A172 (cell line): ENCODE results near the gene SYPL1. TPM values are rescaled to one million over a fixed set of nuclear protein-coding genes. Genes with fewer than 3 reads are reported as not detected.

Source experiments
- DNase-seq: peaks from one replicate; pipeline ENCODE4 v3.0.0-alpha.2; 2015; ENCODE audit warnings: low spot score
- total RNA-seq: library from RNA; depleted of rRNA; stranded (reverse); fragments of >200 nt; shearing (Covaris generic); gene quantifications from 2 replicates; pipeline ENCODE4 v1.2.3, GENCODE V29; 2014

The SYPL1 gene
- total RNA-seq, 1 experiment from 2014 or later, result 81.7 TPM

DNA sequence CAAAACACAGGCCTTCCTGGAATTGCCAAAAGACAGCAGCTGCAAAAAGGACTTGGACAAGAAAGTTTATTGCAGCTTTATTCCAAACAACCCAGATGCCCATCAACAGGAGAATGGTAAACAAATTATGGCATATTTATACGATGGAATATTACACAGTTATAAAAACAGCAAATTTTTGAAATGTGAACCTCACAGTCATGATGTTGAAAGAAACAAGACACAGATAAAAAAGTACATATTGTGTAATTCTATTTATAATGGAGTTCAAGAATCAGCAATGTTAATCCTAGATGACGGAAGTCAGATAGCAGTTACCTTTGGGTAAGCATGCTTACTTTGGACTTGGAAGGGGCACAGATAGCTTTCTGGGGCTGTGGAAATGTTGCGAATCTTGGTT is 44.4 kb downstream of the SYPL1 start:
- DNase-seq, result no peak

DNA sequence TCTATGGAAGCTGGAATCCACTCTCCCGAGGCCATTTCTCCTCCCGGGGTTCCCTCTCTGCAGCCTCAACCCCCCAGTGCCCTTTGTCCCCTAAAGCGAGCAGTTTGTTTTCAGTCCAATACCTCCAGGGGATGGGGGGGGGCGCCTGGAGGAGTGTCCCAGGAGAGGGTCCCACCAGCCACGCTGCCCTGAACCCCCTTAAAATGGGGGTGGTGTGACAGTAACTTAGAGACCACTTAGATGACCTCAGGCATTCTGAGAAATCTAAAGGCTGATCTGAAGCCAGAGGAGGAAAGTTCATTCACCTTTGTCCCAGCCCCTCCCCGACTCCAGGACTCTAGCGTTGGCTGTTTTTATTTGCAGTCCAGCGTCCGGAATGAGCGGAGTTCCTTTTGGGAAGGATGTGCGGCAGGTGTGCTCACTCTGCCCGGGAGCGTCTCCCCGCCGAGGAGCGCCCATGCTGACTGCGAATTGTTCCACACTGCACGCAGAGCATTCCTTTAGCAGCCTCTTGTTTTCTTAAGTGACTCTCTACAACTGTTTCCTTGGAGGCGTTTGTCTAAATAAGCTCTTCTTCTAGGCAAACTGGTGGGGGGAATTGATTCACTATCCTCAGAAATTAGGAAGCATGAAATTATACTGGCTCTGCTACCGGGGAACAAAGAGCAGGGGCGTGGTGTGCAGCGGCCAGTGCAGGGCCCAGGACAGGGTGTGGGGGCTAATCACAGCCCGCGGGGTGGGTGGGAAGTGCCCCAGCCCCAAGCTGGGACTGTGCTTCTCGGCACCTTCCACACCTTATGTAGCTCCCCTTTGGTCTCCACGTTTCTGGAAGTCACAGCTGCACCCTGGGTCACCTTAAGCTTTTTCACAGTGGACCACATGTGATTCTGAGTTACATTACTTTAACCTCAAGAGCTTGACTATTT is 46.3 kb downstream of the SYPL1 start:
- DNase-seq, result no peak

DNA sequence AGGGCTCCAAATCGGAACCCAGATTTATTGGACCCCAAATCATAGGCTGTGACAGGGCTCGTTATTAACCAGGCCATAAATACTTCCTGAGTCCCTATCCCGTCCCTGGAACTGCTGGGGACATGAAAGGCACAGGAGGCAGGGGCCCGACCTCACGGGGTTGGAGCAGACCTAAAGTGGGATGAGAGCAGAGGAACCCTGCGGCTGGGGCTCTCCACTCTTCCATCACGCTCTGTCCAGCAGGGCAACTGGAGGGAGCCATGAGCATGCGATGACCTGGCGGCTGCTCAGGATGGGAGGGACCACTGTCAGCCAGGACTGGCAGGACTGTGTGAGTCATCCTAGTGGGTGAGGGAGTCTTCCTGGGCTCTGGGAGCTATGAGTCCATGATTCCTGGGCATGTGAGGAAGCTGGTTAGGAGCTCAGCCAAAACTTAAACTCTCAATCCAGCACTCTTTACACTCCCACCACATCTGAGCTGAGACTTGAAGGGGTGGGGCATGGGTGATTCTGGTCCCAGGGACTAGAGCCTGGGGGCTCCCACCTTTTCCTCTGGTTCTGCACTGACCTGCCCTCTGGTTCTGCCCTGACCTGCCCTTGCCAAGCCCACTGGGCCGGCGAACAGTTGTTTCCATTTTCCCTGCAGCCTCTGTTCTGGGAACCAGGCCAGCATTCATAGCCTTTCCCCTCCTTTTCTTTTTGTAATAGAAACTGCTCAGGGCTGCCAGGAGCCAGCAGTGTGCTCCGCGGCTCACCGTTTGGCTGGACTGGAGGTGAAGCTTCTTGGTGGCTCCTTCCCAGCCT is 47.1 kb downstream of the SYPL1 start:
- DNase-seq, result peak; percentile 99

DNA sequence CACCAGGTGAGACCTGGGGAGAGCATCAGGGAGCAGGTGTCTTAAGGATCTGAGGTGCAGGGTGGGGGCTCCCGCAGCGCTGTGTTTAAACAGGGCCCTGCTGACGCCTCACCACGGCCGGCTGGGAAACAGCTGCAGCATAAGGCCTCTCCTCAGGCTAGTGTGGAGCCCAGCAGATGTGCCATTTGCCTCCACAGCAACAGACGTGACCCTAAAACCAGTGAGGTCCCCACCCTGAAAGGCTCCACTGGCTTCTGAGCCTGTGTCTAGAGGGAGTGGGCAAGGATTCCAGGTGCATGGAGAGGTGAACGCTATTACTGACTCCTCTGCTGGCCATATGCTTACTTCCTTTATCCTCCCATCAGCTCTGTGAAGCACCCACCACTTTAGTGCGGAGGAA is 47.8 kb downstream of the SYPL1 start:
- DNase-seq, result no peak

DNA sequence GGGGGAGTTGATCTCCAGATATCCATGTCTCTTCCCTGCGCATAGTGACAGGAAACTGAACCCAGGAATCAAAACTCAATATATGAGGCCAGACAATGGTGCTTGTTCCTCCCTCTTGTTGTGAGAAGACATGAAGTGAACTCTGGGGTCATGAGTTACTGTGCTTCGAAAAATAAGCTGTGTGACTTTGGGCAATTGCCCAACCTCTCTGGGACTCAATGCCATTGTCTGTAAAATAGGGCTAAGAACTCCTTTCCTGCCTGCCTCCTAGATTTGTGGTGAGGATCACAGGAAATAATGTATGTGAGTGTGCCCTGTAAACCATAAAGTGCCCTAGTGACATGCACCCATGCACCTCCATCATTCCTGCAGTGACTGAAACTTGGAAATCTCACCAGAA is 48.4 kb downstream of the SYPL1 start:
- no peak for DNase-seq

DNA sequence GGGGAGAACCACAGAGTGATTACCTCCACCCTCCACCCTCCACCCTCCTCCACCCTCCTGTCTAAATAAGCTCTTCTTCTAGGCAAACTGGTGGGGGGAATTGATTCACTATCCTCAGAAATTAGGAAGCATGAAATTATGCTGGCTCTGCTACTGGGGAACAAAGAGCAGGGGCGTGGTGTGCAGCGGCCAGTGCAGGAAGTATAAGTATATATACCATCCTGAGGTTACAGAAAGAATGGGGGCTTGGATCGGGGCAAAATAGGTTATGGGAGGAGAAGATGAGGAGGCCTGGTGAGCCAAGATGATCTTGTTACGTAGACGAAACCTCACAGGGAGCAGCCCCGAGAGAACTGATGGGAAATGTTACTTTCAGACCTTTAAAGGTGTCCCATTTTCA is 49.1 kb downstream of the SYPL1 start:
- DNase-seq, result no peak

DNA sequence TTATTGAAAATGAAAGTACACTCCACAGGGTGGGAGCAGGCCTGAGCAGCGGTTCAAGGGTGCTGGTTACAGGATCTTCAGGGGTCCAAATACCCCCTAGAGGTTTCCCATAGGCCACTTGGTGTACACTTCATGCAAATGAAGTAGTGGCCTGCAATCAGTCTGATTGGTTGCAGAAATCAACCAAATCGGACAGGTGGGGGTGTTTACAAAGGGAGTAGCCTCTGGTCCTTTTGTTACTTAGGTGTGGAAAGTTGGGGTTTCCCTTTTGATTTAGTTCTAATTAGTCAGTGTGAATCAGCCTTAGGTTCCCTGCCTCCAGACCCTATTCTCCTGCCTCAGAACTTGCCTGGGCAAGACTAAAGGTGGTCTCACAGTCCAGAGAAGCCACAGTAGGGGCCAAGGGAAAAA is 49.6 kb downstream of the SYPL1 start:
- no peak for DNase-seq

DNA sequence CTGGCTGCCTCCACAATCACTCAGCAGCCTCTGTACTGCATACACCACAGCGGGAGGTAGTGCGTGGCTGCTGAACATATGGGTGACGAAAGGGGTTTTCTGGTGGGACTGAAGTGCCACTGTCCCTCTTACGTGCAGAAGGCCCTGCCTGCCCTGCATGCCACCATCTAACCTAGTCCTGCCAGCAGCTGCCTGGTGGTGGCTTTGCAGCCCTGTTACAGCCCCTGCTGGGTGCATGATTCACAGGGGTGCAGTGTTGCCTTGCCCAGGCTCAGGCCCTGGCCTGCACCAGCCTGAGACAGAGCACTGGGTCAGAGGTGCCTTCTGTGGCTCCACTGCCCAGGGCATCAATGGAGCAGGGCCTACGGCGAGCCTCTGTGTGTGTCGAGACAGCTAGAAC is 50.1 kb downstream of the SYPL1 start:
- no peak for DNase-seq

DNA sequence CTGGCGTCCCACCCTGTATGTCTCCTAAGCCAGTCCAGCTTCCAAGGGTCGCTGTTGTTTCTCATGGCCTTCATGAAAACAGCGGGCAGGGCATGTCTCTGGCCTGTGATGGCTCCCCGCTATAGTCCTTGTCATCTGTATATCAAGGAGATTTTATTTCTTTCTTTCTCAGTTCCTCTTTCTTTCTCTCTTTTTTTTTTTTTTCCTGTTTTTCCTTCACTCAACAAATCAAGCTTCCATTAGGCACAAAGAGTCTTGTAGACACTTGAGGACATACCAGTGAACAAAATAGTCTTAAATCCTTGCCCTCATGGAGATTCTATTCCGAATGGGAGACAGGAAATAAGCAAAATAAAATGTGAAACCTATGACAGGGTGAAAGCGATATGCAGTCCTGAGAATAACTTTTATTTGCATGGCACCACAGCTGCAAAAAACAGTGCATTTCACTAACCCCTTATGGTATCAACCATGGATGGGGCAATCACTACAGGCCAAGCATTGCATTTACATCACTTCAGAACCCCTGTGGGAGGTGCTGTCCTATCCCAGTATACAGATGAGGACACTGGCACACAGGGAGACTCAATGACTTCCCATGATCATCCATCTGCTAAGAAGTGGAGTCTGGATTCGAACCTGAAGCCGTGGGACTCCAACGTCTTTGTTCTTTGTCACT is 50.7 kb downstream of the SYPL1 start:
- DNase-seq, result no peak

DNA sequence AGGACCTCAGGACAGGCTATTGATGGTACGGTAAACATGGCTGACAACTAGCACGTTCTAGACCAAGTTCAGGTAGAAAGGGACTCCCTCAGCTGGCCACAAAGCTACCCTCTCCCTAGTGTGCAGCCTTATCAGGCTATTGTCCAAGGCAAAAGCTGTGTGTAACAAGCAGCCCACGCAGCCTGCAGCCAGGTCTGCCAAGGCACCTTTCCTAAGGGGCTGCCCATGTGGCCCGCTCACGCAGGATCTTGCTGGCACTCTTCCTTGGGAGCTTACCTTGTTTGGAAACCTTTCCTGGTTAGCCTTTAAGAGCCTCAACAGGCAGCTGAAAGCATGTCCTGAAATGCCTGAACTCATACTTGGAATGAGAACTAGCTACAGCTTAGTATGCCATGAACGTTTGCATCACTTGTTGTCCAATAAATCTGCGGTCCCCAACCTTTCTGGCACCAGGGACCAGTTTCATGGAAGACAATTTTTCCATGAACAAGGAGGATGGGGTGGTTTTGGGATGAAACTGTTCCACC is 51.7 kb downstream of the SYPL1 start:
- DNase-seq, result no peak

DNA sequence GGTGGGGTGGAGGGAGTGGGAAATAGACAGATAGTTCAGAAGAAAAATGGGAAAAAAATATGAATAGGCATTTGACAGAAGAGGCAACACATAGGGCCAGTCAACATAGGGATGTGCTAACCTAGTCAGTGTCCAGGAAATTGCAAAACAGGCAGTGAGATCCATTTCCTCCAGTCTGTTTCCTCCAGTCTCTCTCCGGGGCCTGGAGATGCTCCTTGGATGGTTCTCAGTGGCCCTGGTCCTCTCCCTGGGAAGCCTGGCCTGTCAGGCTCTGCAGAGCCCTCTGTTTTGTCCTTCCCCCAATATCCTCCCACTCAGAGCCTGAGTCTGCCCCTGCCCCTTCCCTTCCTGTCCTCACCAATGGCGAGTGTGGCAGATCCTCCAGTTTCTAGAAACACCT is 52.6 kb downstream of the SYPL1 start:
- DNase-seq, result no peak

DNA sequence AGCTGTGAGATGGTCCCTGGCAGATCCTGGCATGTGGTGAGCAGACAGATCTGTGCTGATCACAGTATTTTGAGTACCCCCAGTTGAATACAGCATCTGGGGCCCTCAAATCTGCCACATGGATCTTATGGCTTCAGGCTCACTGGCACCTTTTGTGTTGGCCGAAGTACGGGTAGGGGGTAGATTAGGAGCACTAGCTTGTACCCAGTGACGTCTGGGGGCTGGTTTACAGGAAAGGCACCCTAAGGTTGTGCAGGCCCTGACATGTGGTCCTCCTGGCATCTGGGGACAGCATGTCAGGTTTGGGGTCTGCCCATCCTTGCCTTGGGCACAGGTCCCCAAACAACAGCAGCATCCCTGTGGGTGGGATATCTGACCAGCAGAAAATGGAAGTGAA is 53.2 kb downstream of the SYPL1 start:
- no peak for DNase-seq

DNA sequence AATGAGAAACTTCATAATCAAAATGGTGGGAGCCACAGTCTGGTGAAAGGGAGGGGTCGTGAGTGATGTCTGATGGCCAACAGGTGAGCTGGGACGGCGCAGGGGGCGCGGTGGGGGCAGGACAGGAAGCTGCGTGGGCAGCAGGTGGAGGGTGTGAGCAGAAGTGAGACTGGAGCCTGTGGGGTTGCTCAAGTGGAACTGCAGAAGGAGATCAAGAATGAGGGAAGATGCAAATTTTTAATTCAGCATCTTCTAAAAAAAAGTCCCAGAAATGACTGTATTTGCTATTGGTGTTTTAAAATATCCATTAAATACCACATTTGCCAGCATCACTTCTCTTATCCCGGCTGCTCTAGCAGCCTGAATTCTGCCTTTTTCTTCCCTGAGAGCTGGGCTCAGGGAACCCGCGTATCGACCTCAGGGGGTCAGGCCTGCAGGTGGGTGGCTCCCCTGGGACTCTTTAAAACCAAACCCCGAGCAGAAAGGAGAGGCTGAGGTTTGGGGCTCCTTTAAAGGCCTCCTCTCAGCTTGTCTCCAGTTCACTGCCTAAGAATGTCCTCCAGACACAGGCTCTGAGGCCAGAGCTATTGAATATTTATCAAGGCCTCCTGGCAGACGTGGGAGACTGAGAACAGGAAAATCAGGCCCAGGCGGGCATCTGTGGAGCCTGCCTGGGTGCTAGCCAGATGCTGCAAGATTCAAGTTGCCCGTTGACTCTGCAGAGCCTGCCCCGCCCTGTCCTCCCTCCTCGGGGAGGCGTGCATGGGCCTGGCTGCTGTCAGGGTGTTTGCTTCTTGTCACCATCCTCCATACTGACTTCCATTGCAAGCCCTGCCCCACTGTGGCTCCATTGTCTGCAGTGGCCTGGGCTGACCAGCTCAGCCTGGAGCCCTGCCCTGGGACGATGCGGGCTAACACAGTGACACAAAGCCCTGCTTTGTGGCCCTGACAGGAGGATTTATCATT is 53.9 kb downstream of the SYPL1 start:
- DNase-seq, result no peak

DNA sequence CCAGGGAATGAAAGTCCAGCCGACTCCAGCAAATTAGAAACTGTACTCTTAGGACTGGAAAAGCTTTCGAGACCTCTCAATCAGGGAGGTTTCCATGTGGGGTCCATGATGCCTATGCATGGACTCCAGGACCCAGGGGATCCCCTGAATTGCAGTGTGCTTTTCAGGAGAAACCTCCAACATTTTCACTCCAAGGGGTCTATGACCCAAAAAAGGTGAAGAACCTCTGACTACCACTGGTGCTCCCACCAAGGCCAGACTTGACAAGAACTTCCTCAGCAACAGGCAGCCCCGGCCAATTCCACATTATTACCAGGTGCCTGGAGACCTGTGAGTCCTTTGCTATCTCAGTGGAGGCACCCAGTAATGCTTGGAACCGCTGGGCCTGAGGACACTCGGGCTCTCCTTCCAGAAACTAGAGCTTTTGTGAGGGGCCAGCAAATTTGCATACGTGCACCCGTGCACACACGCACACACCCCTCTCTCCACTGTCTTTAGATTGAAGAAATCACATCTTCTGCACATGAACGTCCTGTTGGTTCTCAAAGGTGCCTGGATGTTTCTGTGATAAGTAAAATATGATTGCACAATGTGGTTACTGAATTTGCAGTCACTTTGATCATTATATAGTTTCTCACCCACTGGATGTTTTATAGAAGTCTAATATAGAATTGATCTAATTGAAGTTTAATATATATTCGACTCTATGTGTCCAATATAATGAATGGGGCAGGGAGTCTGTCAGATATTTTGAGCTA is 54.7 kb downstream of the SYPL1 start:
- DNase-seq, result no peak

DNA sequence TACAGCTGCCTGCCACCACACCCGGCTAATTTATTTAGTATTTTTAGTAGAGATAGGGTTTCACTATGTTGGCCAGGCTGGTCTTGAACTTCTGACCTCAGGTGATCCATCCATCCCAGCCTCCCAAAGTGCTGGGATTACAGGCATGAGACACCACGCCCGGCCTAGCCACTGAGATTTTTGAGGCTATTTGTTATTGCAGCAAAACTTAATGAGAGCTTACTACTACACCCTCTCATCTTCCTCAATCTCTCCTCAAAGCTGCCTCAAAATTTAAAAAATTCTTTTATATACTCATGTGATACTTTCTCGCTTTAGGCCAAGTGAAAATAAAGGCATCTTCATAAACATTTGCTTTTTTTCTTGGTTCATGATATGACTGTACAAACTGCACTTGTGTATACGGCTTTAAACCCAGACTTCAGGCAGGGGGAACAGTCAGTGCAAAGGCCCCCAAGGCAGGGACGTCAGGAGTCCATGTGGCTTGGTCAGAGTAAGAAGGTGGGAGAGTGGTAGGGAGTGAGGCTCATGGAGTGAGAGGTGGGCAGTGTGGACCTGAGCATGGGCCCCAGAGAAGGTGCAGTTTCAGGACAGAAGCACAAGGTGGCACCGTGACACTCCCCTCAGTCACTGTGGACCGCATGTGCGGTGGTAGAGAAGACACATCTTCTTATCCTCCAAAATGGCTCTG is 55.5 kb downstream of the SYPL1 start:
- DNase-seq, result peak; percentile 75

DNA sequence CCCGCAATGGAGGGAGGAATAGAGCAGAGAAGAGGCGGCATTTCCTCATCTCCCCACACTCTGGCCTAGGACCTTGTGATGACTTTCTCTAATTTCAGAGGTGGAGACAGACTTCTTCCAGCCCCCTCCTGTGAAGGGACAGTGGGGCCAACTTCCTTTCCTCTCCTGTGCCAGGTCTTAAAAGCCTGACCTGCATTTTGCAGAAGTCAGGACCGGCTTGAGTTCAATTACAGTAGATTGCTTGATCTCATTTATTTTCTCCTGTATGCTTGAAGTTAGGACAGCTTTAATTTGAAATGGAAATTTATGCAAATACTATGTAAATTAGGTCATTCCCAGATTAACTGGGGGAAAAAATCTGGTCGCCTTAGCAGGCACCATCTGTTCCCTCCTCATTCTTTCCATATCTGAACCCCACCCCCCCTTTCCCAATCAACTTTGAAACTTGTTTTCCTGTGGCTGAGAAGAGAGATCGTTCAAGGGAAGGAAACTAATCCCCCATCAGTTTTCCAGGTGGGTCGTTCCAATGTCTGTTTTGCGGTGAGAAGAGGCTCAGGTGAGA is 57.1 kb downstream of the SYPL1 start:
- no peak for DNase-seq

DNA sequence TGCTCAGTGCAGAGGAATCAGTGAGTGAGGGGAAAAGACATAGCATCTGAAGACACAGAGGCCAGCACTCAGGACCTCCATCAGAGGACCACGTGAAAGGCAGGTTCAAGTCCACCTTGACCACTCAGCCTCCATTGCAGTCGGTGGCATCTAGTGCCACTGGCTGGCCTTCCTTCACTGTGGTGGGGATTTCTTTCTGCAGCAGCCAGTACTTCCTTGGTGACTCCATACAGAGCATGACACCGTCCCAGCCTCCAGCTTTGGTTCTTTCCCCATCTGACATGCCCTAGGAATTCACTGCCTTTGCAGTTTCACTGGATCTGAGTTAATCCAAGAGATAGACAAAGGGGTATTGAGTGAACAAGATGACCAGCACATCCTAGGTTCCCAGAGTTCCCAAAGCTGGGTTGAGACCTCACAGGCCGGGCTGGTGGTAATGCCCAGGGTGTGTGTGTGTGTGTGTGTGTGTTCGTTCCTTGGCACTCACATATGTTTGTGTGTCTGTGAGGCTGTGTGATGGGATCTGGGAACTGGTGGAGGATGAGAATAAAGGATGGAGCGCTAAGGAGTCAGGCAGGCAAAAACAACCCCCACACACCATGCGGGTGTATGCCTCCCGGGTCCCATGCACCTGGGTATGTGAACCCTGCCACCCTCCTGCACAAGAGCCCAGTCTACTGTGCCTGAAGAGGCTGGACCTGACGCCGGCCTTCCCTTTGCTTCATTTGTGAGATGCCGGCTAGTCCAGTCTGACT is 57.8 kb downstream of the SYPL1 start:
- DNase-seq, result no peak

DNA sequence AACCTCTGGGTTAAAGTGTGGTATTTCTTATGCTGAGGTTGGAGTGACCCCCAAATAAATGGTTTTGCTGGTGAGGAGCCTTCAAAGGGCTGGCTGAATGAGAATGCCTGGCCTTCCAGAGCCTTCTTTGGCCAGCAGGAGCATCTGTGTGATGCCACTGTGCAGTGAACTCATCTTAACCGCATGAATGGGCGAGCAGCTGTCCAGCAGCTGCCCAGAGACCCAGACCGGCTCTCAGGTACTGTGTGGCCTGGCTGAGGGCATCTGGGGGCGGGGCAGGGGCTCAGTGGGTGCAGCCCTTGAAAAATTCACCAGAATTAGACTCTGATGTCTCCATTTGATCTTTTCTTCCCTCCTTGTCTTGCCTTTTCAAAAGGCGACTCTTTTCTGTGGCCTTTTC is 59.0 kb downstream of the SYPL1 start:
- no peak for DNase-seq

DNA sequence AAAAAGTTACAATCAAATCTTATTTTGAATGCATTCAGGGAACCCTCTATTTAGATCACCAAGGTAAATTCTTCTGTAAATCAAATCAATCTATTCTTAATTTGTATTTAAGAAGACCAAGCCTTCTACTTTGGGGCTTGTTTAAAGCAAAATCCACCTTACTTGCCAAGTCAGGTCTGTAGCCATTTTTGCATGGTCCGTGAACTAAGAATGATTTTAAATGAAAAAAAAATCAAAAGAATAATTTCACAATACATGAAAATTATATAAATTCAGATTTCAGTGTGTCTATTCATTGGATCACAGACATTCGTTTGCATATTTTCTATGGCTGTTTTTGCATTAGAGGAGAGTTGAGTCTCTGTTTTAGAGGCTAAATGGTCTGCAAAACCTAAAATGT is 59.4 kb downstream of the SYPL1 start:
- DNase-seq, result no peak
